ENCODE data around the gene FBXW10.
A peak's percentile ranks its signal among the peaks of the same experiment; 100 is the strongest.
"Not testable (repeated sequence)": the region's sequence is repeated elsewhere in the genome, so short reads cannot be mapped to it uniquely, and the experiment has no call there.

FBXW10 gene

GRCh38 chr17:18743699-18744421, at the start of gene FBXW10:
Gene FBXW10 (plus strand): TSS chr17:18744054. CDS start chr17:18744245, 191 bp downstream.
- DNase-seq (ENCODE audit: low spot score): not testable (repeated sequence)

GRCh38 chr17:18695143-18695542, 48.7 kb upstream of the FBXW10 start:
- not testable (repeated sequence) for DNase-seq (ENCODE audit: low spot score)

- not testable (repeated sequence) for DNase-seq (ENCODE audit: low spot score)
Measured at GRCh38 chr17:18698473-18699103, 45.3 kb upstream of the FBXW10 start.

GRCh38 chr17:18705955-18706354, 37.9 kb upstream of the FBXW10 start:
- DNase-seq (ENCODE audit: low spot score): not testable (repeated sequence)

- not testable (repeated sequence) for DNase-seq (ENCODE audit: low spot score)
Measured at GRCh38 chr17:18708215-18708614, 35.6 kb upstream of the FBXW10 start.

- DNase-seq (ENCODE audit: low spot score): not testable (repeated sequence)
Measured at GRCh38 chr17:18712354-18712999, 31.4 kb upstream of the FBXW10 start.

- not testable (repeated sequence) for DNase-seq (ENCODE audit: low spot score)
Measured at GRCh38 chr17:18718643-18719427, 25.0 kb upstream of the FBXW10 start.

- not testable (repeated sequence) for DNase-seq (ENCODE audit: low spot score)
Measured at GRCh38 chr17:18719428-18720110, 24.3 kb upstream of the FBXW10 start.

- DNase-seq (ENCODE audit: low spot score): not testable (repeated sequence)
Measured at GRCh38 chr17:18721775-18722547, 21.9 kb upstream of the FBXW10 start.

GRCh38 chr17:18722612-18723011, 21.2 kb upstream of the FBXW10 start:
- DNase-seq (ENCODE audit: low spot score): not testable (repeated sequence)

GRCh38 chr17:18723509-18723908, 20.3 kb upstream of the FBXW10 start:
- not testable (repeated sequence) for DNase-seq (ENCODE audit: low spot score)

GRCh38 chr17:18732438-18732837, 11.4 kb upstream of the FBXW10 start:
- DNase-seq (ENCODE audit: low spot score): not testable (repeated sequence)

- not testable (repeated sequence) for DNase-seq (ENCODE audit: low spot score)
Measured at GRCh38 chr17:18733350-18733749, 10.5 kb upstream of the FBXW10 start.

- DNase-seq (ENCODE audit: low spot score): not testable (repeated sequence)
Measured at GRCh38 chr17:18739616-18740391, 4.0 kb upstream of the FBXW10 start.

GRCh38 chr17:18741228-18741627, 2.6 kb upstream of the FBXW10 start:
- DNase-seq (ENCODE audit: low spot score): not testable (repeated sequence)

- DNase-seq (ENCODE audit: low spot score): not testable (repeated sequence)
Measured at GRCh38 chr17:18744726-18745125, 872 bp downstream of the FBXW10 start.

- peak; percentile 23 for DNase-seq (ENCODE audit: low spot score)
Measured at GRCh38 chr17:18746551-18746950, 2.7 kb downstream of the FBXW10 start.

GRCh38 chr17:18747501-18747900, 3.6 kb downstream of the FBXW10 start:
- not testable (repeated sequence) for DNase-seq (ENCODE audit: low spot score)

- DNase-seq (ENCODE audit: low spot score): not testable (repeated sequence)
Measured at GRCh38 chr17:18750242-18750641, 6.4 kb downstream of the FBXW10 start.

Data from HuH-7.5 (cell line).